ENCODE measurements around the gene XRCC6. TPM values are rescaled to one million over a fixed set of nuclear protein-coding genes. Genes with fewer than 3 reads are reported as not detected.

The XRCC6 gene
- total and polyA plus RNA-seq, 2 of the 13 experiments (the other 11 are each of a cell fraction or from before 2014, with no cell fraction given): 124 to 625 TPM

DNA sequence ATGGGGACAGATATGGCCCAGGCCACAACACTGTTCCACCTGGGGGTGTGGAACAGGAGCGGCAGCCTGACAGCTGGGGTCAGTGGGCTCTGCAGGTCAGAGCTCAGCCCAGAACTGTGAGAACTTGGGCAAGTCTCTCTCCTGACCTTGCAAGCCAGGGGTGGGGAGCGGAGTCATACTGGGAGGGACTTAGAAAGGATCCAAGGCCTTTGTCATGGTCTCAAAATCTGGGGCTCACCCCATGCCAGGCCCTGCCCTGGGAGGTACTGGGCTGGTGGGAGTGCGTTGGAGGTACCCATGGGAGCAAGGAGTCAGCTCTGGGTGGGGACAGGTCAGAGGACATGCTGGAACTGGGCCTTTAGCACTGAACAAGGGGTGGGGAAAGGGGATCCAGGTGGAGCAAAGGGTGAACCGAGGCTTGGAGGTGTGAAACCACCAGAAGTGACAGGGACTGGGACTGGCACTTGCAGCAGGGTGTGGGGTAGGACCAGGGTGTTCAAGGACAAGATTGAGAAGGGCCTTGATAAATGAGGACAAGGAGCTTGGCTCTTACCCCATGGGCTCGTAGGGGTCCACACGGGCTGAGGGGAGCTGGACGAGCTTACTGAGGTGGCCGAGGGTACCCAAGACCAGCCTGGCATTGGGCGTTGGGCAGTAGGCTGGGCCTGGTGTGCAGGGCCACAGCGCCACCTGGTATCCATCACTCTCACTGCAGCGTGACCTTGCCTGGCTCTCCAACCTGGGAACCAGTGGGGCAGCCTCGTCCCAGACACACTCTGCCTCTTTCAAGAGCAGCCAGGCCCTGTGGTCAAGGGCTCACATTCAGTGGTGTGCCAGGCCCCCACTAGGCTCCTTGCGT, 24.1 kb upstream of the XRCC6 start (continued):
- TF ChIP-seq KDM4B (CRISPR knock-in tag; IDR thresholded peaks at IDR 0.05): no peak
- no peak for TF ChIP-seq ZNF878 (CRISPR knock-in tag; IDR thresholded peaks at IDR 0.05)
- no peak; the same call in 1 of the 2 replicates for TF ChIP-seq DR1 (CRISPR knock-in tag; IDR thresholded peaks at IDR 0.05)
- TF ChIP-seq SOX6 (IDR thresholded peaks at IDR 0.05): no peak
- TF ChIP-seq SOX6 (CRISPR knock-in tag; IDR thresholded peaks at IDR 0.05): peak; percentile 39
- TF ChIP-seq, protein P1, sequence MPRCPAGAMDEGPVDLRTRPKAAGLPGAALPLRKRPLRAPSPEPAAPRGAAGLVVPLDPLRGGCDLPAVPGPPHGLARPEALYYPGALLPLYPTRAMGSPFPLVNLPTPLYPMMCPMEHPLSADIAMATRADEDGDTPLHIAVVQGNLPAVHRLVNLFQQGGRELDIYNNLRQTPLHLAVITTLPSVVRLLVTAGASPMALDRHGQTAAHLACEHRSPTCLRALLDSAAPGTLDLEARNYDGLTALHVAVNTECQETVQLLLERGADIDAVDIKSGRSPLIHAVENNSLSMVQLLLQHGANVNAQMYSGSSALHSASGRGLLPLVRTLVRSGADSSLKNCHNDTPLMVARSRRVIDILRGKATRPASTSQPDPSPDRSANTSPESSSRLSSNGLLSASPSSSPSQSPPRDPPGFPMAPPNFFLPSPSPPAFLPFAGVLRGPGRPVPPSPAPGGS (CRISPR knock-in tag; IDR thresholded peaks at IDR 0.05): no peak
- TF ChIP-seq ZNF773 (CRISPR knock-in tag; IDR thresholded peaks at IDR 0.05; ENCODE audit: borderline replicate concordance): no peak
- TF ChIP-seq ATF5 (CRISPR knock-in tag; IDR thresholded peaks at IDR 0.05; ENCODE audit: low read depth): no peak
- TF ChIP-seq MLXIP (CRISPR knock-in tag; IDR thresholded peaks at IDR 0.05; ENCODE audit: borderline replicate concordance): no peak
- TF ChIP-seq NPAS2 (CRISPR knock-in tag; IDR thresholded peaks at IDR 0.05; ENCODE audit: borderline replicate concordance): no peak
- no peak for TF ChIP-seq SCMH1 (CRISPR knock-in tag; IDR thresholded peaks at IDR 0.05; ENCODE audit: borderline replicate concordance)
- TF ChIP-seq KLF6 (CRISPR knock-in tag; IDR thresholded peaks at IDR 0.05): no peak
- no peak for TF ChIP-seq NFE2L2 (IDR thresholded peaks at IDR 0.05; ENCODE audit: low read length)
- no peak for TF ChIP-seq ZNF547 (CRISPR knock-in tag; IDR thresholded peaks at IDR 0.05)
- TF ChIP-seq NFE2L1 (CRISPR knock-in tag; IDR thresholded peaks at IDR 0.05; ENCODE audit: borderline replicate concordance): no peak
- TF ChIP-seq KDM6A (CRISPR knock-in tag; IDR thresholded peaks at IDR 0.05; ENCODE audit: low read depth): no peak
- TF ChIP-seq PAF1 (CRISPR knock-in tag; IDR thresholded peaks at IDR 0.05): peak; percentile 65; the same call in 1 of the 2 replicates
- no peak for TF ChIP-seq NR2F2 (IDR thresholded peaks at IDR 0.05; ENCODE audit: borderline replicate concordance, low read depth)
- peak; percentile 30 for TF ChIP-seq MED8 (CRISPR knock-in tag; IDR thresholded peaks at IDR 0.05; ENCODE audit: insufficient replicate concordance)
- TF ChIP-seq ZNF788 (CRISPR knock-in tag; IDR thresholded peaks at IDR 0.05; ENCODE audit: borderline replicate concordance): no peak
- no peak for TF ChIP-seq ZNF891 (CRISPR knock-in tag; IDR thresholded peaks at IDR 0.05)
- TF ChIP-seq MXI1 (IDR thresholded peaks at IDR 0.05; ENCODE audit: borderline replicate concordance, low read depth, low read length): 0 out of 3 replicates have a peak, but pooled peaks have one; percentile 40
- TF ChIP-seq POGZ (CRISPR knock-in tag; IDR thresholded peaks at IDR 0.05): no peak
- no peak for TF ChIP-seq ZNF782 (CRISPR knock-in tag; IDR thresholded peaks at IDR 0.05; ENCODE audit: borderline replicate concordance)
- TF ChIP-seq, protein P2, sequence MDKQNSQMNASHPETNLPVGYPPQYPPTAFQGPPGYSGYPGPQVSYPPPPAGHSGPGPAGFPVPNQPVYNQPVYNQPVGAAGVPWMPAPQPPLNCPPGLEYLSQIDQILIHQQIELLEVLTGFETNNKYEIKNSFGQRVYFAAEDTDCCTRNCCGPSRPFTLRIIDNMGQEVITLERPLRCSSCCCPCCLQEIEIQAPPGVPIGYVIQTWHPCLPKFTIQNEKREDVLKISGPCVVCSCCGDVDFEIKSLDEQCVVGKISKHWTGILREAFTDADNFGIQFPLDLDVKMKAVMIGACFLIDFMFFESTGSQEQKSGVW (CRISPR knock-in tag; IDR thresholded peaks at IDR 0.05; ENCODE audit: borderline replicate concordance): no peak
